ENCODE measurements around the gene POLQ. TPM values are rescaled to one million over a fixed set of nuclear protein-coding genes. Genes with fewer than 3 reads are reported as not detected.
A peak's percentile ranks its signal among the peaks of the same experiment; 100 is the strongest.

The POLQ gene
- total RNA-seq, 6 experiments from 2014 or later = 3.3 to 7.7 (median 7.0) TPM

DNA sequence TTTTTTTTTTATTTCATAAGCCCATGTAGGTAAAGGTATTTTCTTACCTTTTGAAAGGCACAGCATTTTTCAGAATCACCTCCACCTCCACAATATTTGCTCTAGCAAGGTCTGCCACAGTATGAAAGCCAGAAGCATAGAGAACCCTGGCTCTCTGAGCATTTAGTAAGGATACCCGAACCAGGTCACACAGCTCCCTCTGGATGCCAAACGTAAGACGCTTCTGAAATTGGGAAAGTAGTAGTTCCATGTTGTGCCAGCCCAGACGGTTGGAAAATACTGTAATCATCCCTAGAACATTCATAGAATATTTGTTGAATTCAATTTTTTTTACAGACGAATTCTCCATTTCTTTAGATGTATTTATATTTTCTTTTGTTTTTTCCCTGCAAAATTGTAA, 52.4 kb downstream of the POLQ start:
- Mint-ChIP-seq H3K4me1 (ENCODE audit: low read depth) (0 out of 2 replicates have a peak, but pooled peaks cover 6% of the 10 kb centered on the region), H3K27me3 (ENCODE audit: insufficient read depth) (no peaks in the 10 kb centered on the region), H3K9me3 (no peaks in the 10 kb centered on the region), H3K36me3 (ENCODE audit: low read depth) (peaks cover 29% of the 10 kb centered on the region), H3K27ac (no peak overlapping the region), H3K4me3 (no peak overlapping the region)
- DNase-seq = peak; percentile 18
- peak; percentile 43 for TF ChIP-seq CTCF (IDR thresholded peaks at IDR 0.05)

DNA sequence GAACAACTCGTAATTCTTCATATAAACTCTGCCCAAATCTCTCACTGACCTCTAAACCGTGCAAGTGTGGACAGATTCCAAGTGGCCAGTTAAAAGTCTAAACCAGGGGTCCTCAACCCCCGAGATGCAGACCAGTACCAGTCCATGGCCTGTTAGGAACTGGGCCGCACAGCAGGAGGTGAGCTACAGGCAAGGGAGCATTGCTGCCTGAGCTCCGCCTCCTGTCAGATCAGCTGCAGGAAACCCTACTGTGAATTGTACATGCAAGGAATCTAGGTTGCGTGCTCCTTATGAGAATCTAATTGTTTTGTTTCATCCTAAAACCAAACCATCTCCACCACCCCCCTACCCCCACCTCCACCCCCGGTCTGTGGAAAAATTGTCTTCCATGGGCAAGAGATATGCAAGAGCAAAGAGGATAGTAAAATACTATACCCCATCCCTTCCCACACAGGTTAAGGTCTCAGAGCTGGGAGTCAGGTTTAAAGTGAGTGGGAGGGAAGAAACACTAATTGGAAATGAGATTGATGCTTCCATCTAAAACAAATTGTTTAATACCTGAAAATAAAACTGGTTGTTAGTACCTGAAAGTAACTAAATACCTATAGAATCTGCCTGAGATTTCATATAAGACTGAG, 54.0 kb downstream of the POLQ start:
- no peak for TF ChIP-seq CTCF (IDR thresholded peaks at IDR 0.05)
- no peak for DNase-seq
- H3K36me3 Mint-ChIP-seq (ENCODE audit: low read depth) = peaks cover 27% of the 10 kb centered on the region
- H3K27ac Mint-ChIP-seq = no peak overlapping the region
- no peaks in the 10 kb centered on the region for H3K9me3 Mint-ChIP-seq
- H3K4me1 Mint-ChIP-seq (ENCODE audit: low read depth) = 0 out of 2 replicates have a peak, but pooled peaks cover 6% of the 10 kb centered on the region
- no peaks in the 10 kb centered on the region for H3K27me3 Mint-ChIP-seq (ENCODE audit: insufficient read depth)
- H3K4me3 Mint-ChIP-seq = no peak overlapping the region

GRCh38 chr3:121490161-121490560, 55.6 kb downstream of the POLQ start:
- Mint-ChIP-seq H3K36me3 (ENCODE audit: low read depth) (peaks cover 22% of the 10 kb centered on the region), H3K27me3 (ENCODE audit: insufficient read depth) (no peaks in the 10 kb centered on the region), H3K4me1 (ENCODE audit: low read depth) (0 out of 2 replicates have a peak, but pooled peaks cover 6% of the 10 kb centered on the region), H3K27ac (no peak overlapping the region), H3K9me3 (no peaks in the 10 kb centered on the region), H3K4me3 (no peak overlapping the region)
- no peak for TF ChIP-seq CTCF (IDR thresholded peaks at IDR 0.05)
- DNase-seq = no peak

GRCh38 chr3:121488628-121489027, 57.2 kb downstream of the POLQ start:
- Mint-ChIP-seq H3K9me3 (no peaks in the 10 kb centered on the region), H3K27ac (no peak overlapping the region), H3K4me3 (no peak overlapping the region), H3K36me3 (ENCODE audit: low read depth) (peaks cover 22% of the 10 kb centered on the region), H3K4me1 (ENCODE audit: low read depth) (peaks cover 15% of the 10 kb centered on the region), H3K27me3 (ENCODE audit: insufficient read depth) (no peaks in the 10 kb centered on the region)
- TF ChIP-seq CTCF (IDR thresholded peaks at IDR 0.05) = peak; percentile 35; the same call in 1 of the 2 replicates
- DNase-seq = no peak

- TF ChIP-seq CTCF (IDR thresholded peaks at IDR 0.05) = no peak
- DNase-seq = no peak
- Mint-ChIP-seq H3K36me3 (ENCODE audit: low read depth) (peaks cover 9% of the 10 kb centered on the region; the same call in 1 of the 2 replicates), H3K4me1 (ENCODE audit: low read depth) (peaks cover 49% of the 10 kb centered on the region), H3K4me3 (no peak overlapping the region; the same call in 1 of the 2 replicates), H3K27me3 (ENCODE audit: insufficient read depth) (no peaks in the 10 kb centered on the region), H3K27ac (peak overlapping the region; percentile 84), H3K9me3 (no peaks in the 10 kb centered on the region)
Measured at GRCh38 chr3:121483290-121483689, 62.5 kb downstream of the POLQ start.

Data from HFFc6 (cell line).